ENCODE data around the gene PI16.
"Not testable (repeated sequence)": the region's sequence is repeated elsewhere in the genome, so short reads cannot be mapped to it uniquely, and the experiment has no call there.

The PI16 gene

DNA sequence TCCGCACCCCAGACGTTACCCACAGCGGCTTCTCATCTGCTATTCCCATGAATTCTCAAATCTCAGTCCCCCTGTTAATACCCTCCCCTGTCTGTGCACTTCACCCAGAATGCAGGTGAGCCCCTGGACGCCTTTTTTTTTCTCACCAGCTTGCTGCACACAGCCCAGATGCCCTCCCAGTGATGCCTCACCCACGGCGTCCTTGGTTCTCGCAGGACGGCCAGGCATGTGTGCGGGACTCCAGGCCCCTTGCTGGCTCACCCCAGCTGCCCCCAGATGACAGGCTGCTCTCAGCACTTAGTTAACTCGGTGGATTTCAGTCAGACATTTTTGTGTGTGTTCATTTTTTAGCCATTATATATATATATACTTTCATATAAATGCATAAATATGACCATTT, 25.4 kb upstream of the PI16 start:
- DNase-seq = no peak

DNA sequence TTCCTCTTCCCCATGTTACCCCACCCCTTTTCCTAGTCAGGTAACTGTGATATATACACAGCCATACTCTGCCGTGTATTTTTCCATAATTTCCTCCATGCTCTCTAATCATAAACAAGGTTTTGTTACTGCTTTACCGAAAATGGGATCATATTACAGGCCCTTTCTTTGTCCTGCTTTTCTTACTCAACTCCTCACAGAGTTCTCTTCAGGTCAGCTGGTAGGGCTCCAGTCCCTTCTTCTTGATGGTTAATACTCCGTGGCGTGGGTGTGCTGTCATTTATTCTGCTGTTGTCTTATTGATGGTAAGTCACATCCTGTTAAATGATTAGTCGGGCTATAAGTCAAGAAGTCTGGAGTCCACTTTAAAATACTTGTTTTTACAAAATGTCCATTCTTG, 24.9 kb upstream of the PI16 start:
- DNase-seq = no peak

- no peak for DNase-seq
Observed at GRCh38 chr6:36930483-36930882, 24.1 kb upstream of the PI16 start.

GRCh38 chr6:36933102-36933501, 21.4 kb upstream of the PI16 start:
- no peak for DNase-seq

- DNase-seq = no peak
Observed at GRCh38 chr6:36933519-36933918, 21.0 kb upstream of the PI16 start.

DNA sequence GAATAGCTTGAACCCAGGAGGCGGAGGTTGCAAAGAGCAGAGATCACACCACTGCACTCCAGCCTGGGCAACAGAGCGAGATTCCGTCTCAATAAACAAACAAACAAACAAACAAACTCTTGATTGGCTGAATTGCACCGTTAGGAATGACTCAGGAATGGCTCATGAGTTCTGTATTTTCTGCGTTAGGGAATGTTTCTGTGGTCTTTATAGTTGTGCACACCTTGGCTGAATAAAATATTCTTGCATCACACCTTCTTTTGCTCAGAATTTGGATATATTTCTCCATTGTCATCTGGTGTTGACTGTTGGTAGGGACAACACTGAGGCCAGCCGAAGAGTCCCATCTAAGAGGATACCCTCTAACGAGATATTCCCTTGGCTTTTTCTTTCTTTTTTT, 19.6 kb upstream of the PI16 start:
- DNase-seq = no peak

GRCh38 chr6:36936824-36937223, 17.7 kb upstream of the PI16 start:
- DNase-seq = no peak

DNA sequence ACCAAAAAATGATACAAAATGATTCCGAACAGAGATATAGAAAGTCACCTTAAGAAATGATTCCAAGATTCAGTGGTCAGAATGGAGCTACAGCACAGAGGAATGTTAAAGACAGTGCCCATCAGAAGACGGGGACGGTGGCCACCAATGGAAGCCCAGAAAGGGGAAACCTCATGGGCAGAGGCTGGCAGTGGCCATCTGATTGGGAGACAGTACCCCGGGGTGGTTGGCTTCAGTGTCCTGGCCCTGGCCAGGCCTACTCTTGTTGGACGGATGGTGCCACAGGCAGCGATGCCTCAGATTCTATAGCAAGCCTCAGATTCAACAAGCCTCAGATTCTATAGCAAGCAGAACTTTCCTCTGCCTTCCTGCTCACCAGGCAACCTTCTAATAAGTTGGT, 16.6 kb upstream of the PI16 start:
- DNase-seq = no peak

DNA sequence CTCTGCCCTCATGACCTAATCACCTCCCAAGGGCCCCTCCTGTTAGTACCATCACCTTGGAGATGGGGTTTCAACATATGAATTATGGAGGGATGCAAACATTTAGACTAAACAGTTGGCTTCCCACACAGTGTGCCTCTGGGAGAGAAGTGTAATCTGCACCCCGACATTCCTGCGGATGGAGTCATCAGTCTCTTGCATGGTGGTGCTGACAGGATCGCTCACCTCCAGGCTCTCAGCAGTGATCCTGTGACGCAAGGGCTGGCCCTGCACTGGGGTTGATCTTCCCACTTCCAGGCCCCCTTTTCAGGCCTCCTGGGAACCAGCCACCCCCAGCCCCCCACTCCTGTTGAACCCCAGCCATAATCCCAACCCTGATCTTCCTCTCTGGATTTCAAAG, 16.0 kb upstream of the PI16 start:
- DNase-seq = no peak

DNA sequence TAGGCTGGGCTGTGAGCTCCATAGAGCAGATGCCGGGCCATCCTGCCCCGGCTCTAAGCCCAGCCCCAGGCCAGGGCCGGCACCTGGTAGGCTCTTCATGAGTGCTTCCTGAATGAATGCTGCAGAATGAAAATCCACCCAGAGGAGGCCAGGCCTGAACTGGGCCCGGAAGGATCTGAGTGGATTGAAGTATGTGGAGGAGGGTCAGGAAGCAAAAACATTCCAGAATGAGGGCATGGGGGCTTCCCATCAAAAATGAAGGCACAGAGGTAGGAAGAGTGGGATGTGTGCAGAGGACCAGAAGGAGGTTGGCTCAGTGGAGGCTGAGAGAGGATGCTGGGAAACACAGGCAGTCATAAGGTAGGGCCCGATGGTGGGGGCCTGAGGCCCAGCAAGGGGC, 15.5 kb upstream of the PI16 start:
- DNase-seq = not testable (repeated sequence)

GRCh38 chr6:36940027-36940426, 14.5 kb upstream of the PI16 start:
- no peak for DNase-seq

GRCh38 chr6:36941561-36941960, 13.0 kb upstream of the PI16 start:
- not testable (repeated sequence) for DNase-seq

GRCh38 chr6:36942329-36942728, 12.2 kb upstream of the PI16 start:
- not testable (repeated sequence) for DNase-seq

DNA sequence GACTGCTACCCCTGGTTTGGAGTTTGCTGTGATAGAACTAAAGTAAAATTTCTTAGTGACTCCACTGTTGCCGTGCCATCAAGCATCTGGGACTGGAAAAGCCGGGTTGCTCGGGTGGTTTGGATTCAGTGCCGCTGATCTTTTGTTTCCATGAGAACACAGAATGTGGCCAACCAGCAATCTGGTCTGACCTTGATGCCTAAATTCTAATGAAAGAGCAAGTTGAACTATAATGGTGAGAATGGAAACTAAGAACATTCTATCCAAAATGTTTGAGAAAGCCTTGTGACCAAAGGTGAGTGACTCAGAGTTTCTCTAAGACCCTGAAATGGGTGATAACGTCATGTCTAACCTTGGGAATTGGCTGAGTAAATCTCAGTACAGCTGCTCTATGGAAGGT, 9.9 kb upstream of the PI16 start:
- no peak for DNase-seq

DNA sequence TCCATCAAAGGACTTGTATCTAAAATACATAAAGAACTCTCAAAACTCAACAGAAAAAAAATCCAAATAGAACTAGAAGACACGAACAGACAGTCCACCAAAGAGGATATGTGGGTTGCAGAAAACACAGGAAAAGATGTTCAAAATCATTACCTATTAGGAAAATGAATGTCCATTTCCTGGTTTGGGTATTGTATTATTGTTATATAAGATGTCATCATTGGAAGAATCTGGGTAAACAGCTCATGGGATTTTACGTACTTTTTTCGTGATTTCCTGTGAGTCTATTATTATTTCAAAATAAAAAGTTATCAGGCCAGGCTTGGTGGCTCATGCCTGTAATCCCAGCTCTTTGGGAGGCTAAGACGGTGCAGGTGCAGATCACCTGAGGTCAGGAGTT, 9.2 kb upstream of the PI16 start:
- DNase-seq = no peak

GRCh38 chr6:36946526-36946925, 8.0 kb upstream of the PI16 start:
- DNase-seq = no peak

GRCh38 chr6:36947570-36948351, 6.8 kb upstream of the PI16 start:
- DNase-seq = no peak

GRCh38 chr6:36949076-36949475, 5.5 kb upstream of the PI16 start:
- not testable (repeated sequence) for DNase-seq

GRCh38 chr6:36949636-36950035, 4.9 kb upstream of the PI16 start:
- DNase-seq = no peak

- DNase-seq = no peak
Observed at GRCh38 chr6:36953931-36954261, 642 bp upstream of the PI16 start.

DNA sequence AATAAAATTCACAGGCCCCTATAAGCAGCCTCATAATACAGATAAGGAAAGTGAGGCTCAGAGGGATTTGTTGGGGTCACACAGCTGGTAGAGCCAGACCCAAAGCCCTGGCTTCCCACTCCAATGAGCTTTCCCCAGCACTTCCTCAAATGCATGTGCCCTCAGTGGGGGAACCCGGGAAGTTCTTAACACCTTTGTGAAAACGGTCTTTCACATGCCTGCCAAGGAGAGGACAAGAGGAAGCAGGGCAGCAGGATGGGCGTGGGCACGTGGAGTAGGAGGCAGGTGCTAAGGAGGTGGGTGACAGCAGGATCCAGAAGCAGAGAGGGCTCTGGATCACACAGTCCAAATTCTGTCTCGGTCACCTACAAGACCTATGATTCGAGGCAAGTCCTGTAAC, 598 bp downstream of the PI16 start:
- DNase-seq = no peak

GRCh38 chr6:36955671-36956445, 1.3 kb downstream of the PI16 start:
- no peak for DNase-seq

GRCh38 chr6:36956446-36956820, 1.9 kb downstream of the PI16 start:
- no peak for DNase-seq

DNA sequence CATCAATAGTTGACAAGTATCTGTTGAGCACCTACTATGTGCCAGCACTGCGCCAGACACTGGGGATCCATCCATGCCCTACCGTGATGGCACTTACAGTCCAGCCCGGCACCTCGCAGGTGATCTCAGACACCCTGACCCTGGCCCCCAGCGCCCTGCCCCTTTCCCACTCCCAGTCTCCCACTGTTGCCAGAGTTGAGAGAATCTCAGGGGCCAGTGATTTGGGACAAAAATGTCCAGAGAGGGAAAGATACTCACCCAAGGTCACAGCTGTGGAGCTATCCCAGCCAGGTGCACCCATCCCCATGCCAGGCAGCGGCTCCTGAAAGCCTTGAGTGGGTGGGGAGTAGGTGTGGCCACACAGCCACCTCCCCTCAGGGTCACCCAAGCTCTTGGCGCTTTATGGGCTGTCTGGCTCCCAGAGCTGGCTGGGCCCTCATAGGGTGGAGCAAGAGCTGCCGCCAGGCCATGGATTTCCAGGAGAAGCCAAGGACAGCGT, 3.3 kb downstream of the PI16 start:
- no peak for DNase-seq
